ENCODE data around the gene SEPTIN7. TPM values are rescaled to one million over a fixed set of nuclear protein-coding genes. Genes with fewer than 3 reads are reported as not detected.
"Not testable (repeated sequence)": the region's sequence is repeated elsewhere in the genome, so short reads cannot be mapped to it uniquely, and the experiment has no call there.

SEPTIN7 gene
- total RNA-seq: 100 to 1,000 TPM; 174 to 192 (median 180) TPM

- peak; percentile 88 for ATAC-seq
- peak within 1 kb of the TSS; percentile 98 for H3K4me3 Mint-ChIP-seq
Measured at GRCh38 chr7:35800718-35801391, at the start of gene SEPTIN7. SEPTIN7 (plus strand) TSS chr7:35801057; CDS start chr7:35801210, 153 bp downstream.

GRCh38 chr7:35752742-35753141 lies 48.1 kb upstream of the SEPTIN7 start:
- ATAC-seq: no peak
- no peaks in the 10 kb centered on the region for H3K4me1 Mint-ChIP-seq (ENCODE audit: low read depth)

More at GRCh38 chr7:35800718-35801391, at the start of gene SEPTIN7:
- H3K9me3 Mint-ChIP-seq: no peaks in the 10 kb centered on the region
- peaks cover 42% of the 10 kb centered on the region for H3K4me1 Mint-ChIP-seq (ENCODE audit: low read depth)
- peak; percentile 98 for DNase-seq
- no peaks in the 10 kb centered on the region for H3K27me3 Mint-ChIP-seq (ENCODE audit: low read depth)
- H3K36me3 Mint-ChIP-seq (ENCODE audit: insufficient read depth): peaks cover 5% of the 10 kb centered on the region

GRCh38 chr7:35753761-35754603 lies 46.9 kb upstream of the SEPTIN7 start:
- Mint-ChIP-seq H3K4me1 (ENCODE audit: low read depth) (peaks cover 3% of the 10 kb centered on the region), H3K36me3 (ENCODE audit: insufficient read depth) (no peaks in the 10 kb centered on the region), H3K9me3 (no peaks in the 10 kb centered on the region), H3K27me3 (ENCODE audit: low read depth) (no peaks in the 10 kb centered on the region), H3K4me3 (no peak overlapping the region)
- ATAC-seq: no peak
- DNase-seq: no peak

More at GRCh38 chr7:35752742-35753141, 48.1 kb upstream of the SEPTIN7 start:
- no peaks in the 10 kb centered on the region for H3K27me3 Mint-ChIP-seq (ENCODE audit: low read depth)
- H3K9me3 Mint-ChIP-seq: no peaks in the 10 kb centered on the region
- H3K36me3 Mint-ChIP-seq (ENCODE audit: insufficient read depth): no peaks in the 10 kb centered on the region
- no peak overlapping the region for H3K4me3 Mint-ChIP-seq
- DNase-seq: no peak

- Mint-ChIP-seq H3K27me3 (ENCODE audit: low read depth) (no peaks in the 10 kb centered on the region), H3K36me3 (ENCODE audit: insufficient read depth) (no peaks in the 10 kb centered on the region)
Measured at GRCh38 chr7:35754741-35755140, 46.1 kb upstream of the SEPTIN7 start.

GRCh38 chr7:35755711-35756110 lies 45.1 kb upstream of the SEPTIN7 start:
- Mint-ChIP-seq H3K36me3 (ENCODE audit: insufficient read depth) (no peaks in the 10 kb centered on the region), H3K4me1 (ENCODE audit: low read depth) (peaks cover 3% of the 10 kb centered on the region), H3K27me3 (ENCODE audit: low read depth) (no peaks in the 10 kb centered on the region), H3K4me3 (no peak overlapping the region), H3K9me3 (no peaks in the 10 kb centered on the region)
- ATAC-seq: no peak
- DNase-seq: no peak

More at GRCh38 chr7:35754741-35755140, 46.1 kb upstream of the SEPTIN7 start:
- H3K9me3 Mint-ChIP-seq: no peaks in the 10 kb centered on the region
- no peak overlapping the region for H3K4me3 Mint-ChIP-seq
- peaks cover 3% of the 10 kb centered on the region for H3K4me1 Mint-ChIP-seq (ENCODE audit: low read depth)
- no peak for ATAC-seq
- no peak for DNase-seq

GRCh38 chr7:35756453-35756852 lies 44.4 kb upstream of the SEPTIN7 start:
- DNase-seq; H3K36me3 Mint-ChIP-seq (ENCODE audit: insufficient read depth); H3K4me3 Mint-ChIP-seq; ATAC-seq; H3K9me3 Mint-ChIP-seq; H3K4me1 Mint-ChIP-seq (ENCODE audit: low read depth); H3K27me3 Mint-ChIP-seq (ENCODE audit: low read depth): not testable (repeated sequence)

- H3K36me3 Mint-ChIP-seq (ENCODE audit: insufficient read depth): no peaks in the 10 kb centered on the region
- no peak for DNase-seq
- peaks cover 3% of the 10 kb centered on the region for H3K4me1 Mint-ChIP-seq (ENCODE audit: low read depth)
- no peaks in the 10 kb centered on the region for H3K27me3 Mint-ChIP-seq (ENCODE audit: low read depth)
- H3K4me3 Mint-ChIP-seq: no peak overlapping the region
- H3K9me3 Mint-ChIP-seq: no peaks in the 10 kb centered on the region
- no peak for ATAC-seq
Measured at GRCh38 chr7:35757574-35757973, 43.3 kb upstream of the SEPTIN7 start.

GRCh38 chr7:35758421-35758820 lies 42.4 kb upstream of the SEPTIN7 start:
- no peaks in the 10 kb centered on the region for H3K27me3 Mint-ChIP-seq (ENCODE audit: low read depth)
- DNase-seq: no peak
- H3K4me1 Mint-ChIP-seq (ENCODE audit: low read depth): peaks cover 3% of the 10 kb centered on the region
- no peak overlapping the region for H3K4me3 Mint-ChIP-seq
- no peak for ATAC-seq
- H3K36me3 Mint-ChIP-seq (ENCODE audit: insufficient read depth): no peaks in the 10 kb centered on the region
- no peaks in the 10 kb centered on the region for H3K9me3 Mint-ChIP-seq

- no peak for DNase-seq
- Mint-ChIP-seq H3K9me3 (no peaks in the 10 kb centered on the region), H3K4me3 (no peak overlapping the region), H3K36me3 (ENCODE audit: insufficient read depth) (no peaks in the 10 kb centered on the region), H3K4me1 (ENCODE audit: low read depth) (peaks cover 3% of the 10 kb centered on the region), H3K27me3 (ENCODE audit: low read depth) (no peaks in the 10 kb centered on the region)
- ATAC-seq: no peak
Measured at GRCh38 chr7:35760143-35760745, 40.6 kb upstream of the SEPTIN7 start.

- Mint-ChIP-seq H3K36me3 (ENCODE audit: insufficient read depth) (no peaks in the 10 kb centered on the region), H3K9me3 (no peaks in the 10 kb centered on the region), H3K4me3 (no peak overlapping the region), H3K27me3 (ENCODE audit: low read depth) (no peaks in the 10 kb centered on the region), H3K4me1 (ENCODE audit: low read depth) (peaks cover 3% of the 10 kb centered on the region)
- ATAC-seq (no peak), DNase-seq (no peak)
Measured at GRCh38 chr7:35761871-35762677, 38.8 kb upstream of the SEPTIN7 start.

GRCh38 chr7:35762781-35763180 lies 38.1 kb upstream of the SEPTIN7 start:
- H3K9me3 Mint-ChIP-seq: no peaks in the 10 kb centered on the region
- peaks cover 3% of the 10 kb centered on the region for H3K4me1 Mint-ChIP-seq (ENCODE audit: low read depth)
- H3K27me3 Mint-ChIP-seq (ENCODE audit: low read depth): no peaks in the 10 kb centered on the region
- ATAC-seq: no peak
- no peak for DNase-seq
- H3K4me3 Mint-ChIP-seq: no peak overlapping the region
- no peaks in the 10 kb centered on the region for H3K36me3 Mint-ChIP-seq (ENCODE audit: insufficient read depth)

GRCh38 chr7:35768346-35768745 lies 32.5 kb upstream of the SEPTIN7 start:
- H3K36me3 Mint-ChIP-seq (ENCODE audit: insufficient read depth): no peaks in the 10 kb centered on the region
- no peaks in the 10 kb centered on the region for H3K9me3 Mint-ChIP-seq
- no peak for ATAC-seq
- H3K4me3 Mint-ChIP-seq: no peak overlapping the region
- no peak for DNase-seq
- H3K4me1 Mint-ChIP-seq (ENCODE audit: low read depth): no peaks in the 10 kb centered on the region
- H3K27me3 Mint-ChIP-seq (ENCODE audit: low read depth): no peaks in the 10 kb centered on the region

- no peak for ATAC-seq
- no peaks in the 10 kb centered on the region for H3K9me3 Mint-ChIP-seq
- no peaks in the 10 kb centered on the region for H3K27me3 Mint-ChIP-seq (ENCODE audit: low read depth)
- H3K4me1 Mint-ChIP-seq (ENCODE audit: low read depth): no peaks in the 10 kb centered on the region
- H3K36me3 Mint-ChIP-seq (ENCODE audit: insufficient read depth): no peaks in the 10 kb centered on the region
- no peak overlapping the region for H3K4me3 Mint-ChIP-seq
- no peak for DNase-seq
Measured at GRCh38 chr7:35771776-35772175, 29.1 kb upstream of the SEPTIN7 start.

- Mint-ChIP-seq H3K9me3 (no peaks in the 10 kb centered on the region), H3K4me3 (no peak overlapping the region), H3K36me3 (ENCODE audit: insufficient read depth) (no peaks in the 10 kb centered on the region), H3K27me3 (ENCODE audit: low read depth) (no peaks in the 10 kb centered on the region), H3K4me1 (ENCODE audit: low read depth) (no peaks in the 10 kb centered on the region)
- no peak for DNase-seq
- no peak for ATAC-seq
Measured at GRCh38 chr7:35773994-35774393, 26.9 kb upstream of the SEPTIN7 start.
